ENCODE data around the gene PISD.

- TF ChIP-seq CTCF (conservative IDR thresholded peaks at IDR 0.05 in 1 of 2, IDR thresholded peaks at IDR 0.05 in 1 of 2; ENCODE audit: low read depth in 1 of 2, low read length in 2 of 2) (no peak), EZH2 (IDR thresholded peaks at IDR 0.05; ENCODE audit: low read length, missing control alignments) (no peak)
These were observed 54.3 kb downstream of the PISD start for GRCh38 chr22:31607696-31608095.
